Posterior cingulate gyrus (tissue), 11 donors: ENCODE data around the gene PRR30.
A peak's percentile ranks its signal among the peaks of the same experiment; 100 is the strongest.
"Not testable (repeated sequence)": the region's sequence is repeated elsewhere in the genome, so short reads cannot be mapped to it uniquely, and the experiment has no call there.

ENCODE experiments used
- DNase-seq, 10 donors: peaks; one replicate each; pipeline versions ENCODE4 v3.0.0 to v3.0.0-alpha.2; 2020 to 2021; ENCODE audit warnings: mixed read lengths in 3 of 10
- intact Hi-C: fragments of 100-400 bp; cut with DNase I; formaldehyde crosslinking; loops from one replicate; pipeline ENCODE4 v1.15.1; 2023

The PRR30 gene

DNA sequence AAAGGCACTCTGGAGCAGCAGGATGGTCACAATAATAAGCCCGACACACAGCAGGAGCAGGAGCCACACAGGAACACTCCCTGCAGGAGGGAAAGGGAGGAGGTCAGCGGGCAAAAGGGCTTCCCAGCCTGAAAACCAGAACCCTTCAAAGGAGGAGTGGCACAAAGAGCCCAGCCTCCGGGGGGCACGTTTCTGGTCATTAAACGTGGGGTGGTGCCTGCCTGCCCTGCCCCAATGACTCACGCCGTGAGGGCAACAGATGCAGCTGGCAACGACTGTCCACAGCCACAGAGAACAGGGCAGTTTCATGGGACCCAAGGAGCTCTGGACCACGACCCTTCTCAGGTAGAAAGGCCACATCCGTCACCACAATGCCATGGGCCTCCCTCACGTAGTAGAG, 7.8 kb downstream of the PRR30 start:
- intact Hi-C loops, result loop anchor here (5.0 kb wide), 2 partner anchors 44 to 81 kb away; partner anchors contain the start of genes ATRAID, KHK and SLC5A6
- DNase-seq, result no peak

DNA sequence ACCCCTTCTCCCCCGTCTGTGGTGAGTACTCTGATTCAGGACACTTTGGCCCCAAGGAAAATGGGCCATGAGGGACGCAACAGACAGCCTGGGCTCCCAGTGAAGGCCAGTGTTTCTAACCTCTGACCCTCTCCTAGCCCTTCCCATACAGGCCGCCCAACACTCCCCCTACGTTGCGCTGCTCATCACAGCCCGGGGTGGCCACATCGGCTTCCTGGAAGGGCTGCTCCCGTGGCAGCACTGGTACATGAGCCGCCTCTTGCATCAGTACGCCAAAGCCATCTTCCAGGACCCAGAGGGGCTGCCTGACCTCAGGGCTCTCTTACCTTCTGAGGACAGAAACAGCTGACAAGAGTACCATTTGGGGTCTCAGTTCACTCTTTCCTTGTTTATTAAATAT, 8.8 kb downstream of the PRR30 start:
- DNase-seq, result no peak
- intact Hi-C loops, result loop anchor here (5.0 kb wide), 2 partner anchors 43 to 82 kb away; partner anchors contain the start of genes ATRAID, KHK and SLC5A6

DNA sequence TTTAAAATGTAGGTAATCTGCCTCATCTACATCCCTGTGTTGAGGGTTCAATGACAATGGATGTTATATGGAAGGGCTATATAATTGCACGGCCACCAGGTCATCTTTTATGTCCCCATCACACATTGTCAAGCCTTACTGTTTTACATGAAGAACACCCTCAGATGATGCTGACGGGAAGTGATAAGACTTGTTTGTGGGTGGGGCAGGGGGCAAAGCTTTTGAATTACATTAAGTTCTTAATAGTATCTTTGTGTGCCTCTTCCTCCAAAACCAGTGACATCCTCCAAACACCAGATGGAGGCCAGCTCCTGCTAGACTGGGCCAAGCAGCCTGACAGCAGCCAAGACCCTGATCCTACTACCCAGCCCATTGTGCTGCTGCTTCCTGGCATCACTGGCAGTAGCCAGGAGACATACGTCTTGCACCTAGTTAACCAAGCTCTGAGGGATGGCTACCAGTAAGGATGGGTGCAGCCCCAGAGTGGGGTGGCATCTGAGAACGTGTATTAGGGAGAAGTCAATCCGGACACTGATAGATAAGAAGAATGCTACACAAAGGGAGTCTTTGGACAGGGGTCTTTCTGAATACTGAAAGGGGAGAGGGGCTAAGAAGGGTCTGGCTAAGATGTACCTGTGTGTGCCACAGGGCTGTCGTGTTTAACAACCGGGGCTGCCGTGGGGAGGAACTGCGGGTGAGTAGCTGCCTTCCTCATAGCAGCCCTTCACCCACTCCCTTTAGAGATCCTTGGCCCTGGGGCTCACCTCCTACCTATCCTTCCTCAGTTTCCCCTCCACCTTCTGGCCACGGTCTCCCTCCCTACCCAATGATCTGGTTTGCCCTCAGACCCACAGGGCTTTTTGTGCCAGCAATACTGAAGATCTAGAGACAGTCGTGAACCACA, 10.3 kb downstream of the PRR30 start:
- intact Hi-C loops, result no loop called here
- DNase-seq, result no peak

DNA sequence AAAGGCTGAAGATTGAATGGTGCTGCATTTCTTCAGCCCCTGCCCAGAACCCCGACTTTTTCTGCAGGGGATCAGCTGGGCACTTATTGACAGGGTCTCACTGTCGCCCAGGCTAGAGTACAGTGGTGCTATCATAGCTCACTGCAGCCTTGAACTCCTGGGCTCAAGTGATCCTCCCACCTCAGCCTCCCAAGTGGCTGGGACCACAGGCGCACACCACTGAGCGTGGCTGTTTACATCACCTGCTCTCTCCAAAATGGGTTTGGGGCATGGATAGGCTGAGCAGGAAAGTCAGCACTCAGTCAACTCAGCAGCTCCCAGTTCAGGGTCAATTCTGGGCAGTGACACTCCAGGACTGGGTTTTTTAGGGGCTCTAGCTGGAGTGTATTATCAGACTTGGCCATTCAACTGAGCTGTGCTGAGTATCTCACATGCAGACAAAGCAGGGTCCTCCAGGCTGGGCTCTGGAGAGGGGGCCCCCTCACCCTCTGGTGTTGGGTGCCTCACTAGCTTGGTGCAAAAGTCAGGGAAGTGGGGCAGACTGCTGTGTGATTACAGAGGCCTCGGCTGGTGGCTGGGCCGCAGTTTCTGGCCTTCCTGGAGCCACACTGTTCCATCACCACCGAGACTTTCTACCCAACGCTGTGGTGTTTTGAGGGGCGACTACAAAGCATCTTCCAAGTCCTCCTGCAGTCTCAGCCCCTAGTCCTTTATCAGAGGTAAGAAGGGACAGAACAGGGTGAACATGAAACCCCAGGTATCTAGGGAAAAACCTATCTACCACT, 11.1 kb downstream of the PRR30 start:
- intact Hi-C loops, result no loop called here
- DNase-seq, result no peak

DNA sequence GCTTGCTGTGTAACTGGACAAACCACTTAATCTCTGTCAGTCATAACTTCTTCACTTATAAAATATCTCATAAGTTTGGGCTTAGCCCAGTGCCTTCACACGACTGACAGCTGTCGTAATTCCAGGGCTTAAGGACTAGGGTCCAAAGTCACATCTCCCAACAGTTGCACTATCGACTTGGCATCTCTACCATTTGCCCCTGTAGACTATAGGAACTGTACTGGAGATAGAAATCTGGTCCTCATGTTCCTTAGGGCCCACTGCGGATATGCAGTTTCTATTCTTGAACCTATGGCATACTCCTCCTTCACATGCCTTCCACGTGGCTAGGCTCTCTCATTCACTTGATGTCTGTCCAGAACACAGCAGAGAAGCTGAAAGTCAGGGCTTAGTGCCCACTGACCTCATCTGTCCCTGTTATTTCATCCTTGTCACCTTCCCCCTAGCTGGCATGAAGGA, 12.9 kb downstream of the PRR30 start:
- no peak for DNase-seq
- intact Hi-C loops, result no loop called here

DNA sequence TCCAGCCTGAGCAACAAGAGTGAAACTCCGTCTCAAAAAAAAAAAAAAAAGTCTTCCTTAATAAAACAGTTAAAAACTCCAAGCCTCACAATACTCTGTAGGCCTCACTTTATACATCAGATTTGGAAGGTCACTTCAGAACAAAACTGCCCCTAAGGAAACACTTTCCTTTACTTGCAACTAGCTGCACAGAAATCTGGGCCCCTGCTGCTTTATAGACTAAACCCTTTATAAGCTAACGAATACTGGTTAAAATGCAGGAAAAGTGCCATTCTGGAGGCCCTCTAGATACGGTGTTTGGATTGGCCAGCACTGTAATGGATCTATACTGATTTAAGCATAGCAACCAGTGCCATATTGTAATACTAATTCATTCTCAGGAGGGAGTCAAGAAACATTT, 14.1 kb downstream of the PRR30 start:
- no peak for DNase-seq
- intact Hi-C loops, result no loop called here

DNA sequence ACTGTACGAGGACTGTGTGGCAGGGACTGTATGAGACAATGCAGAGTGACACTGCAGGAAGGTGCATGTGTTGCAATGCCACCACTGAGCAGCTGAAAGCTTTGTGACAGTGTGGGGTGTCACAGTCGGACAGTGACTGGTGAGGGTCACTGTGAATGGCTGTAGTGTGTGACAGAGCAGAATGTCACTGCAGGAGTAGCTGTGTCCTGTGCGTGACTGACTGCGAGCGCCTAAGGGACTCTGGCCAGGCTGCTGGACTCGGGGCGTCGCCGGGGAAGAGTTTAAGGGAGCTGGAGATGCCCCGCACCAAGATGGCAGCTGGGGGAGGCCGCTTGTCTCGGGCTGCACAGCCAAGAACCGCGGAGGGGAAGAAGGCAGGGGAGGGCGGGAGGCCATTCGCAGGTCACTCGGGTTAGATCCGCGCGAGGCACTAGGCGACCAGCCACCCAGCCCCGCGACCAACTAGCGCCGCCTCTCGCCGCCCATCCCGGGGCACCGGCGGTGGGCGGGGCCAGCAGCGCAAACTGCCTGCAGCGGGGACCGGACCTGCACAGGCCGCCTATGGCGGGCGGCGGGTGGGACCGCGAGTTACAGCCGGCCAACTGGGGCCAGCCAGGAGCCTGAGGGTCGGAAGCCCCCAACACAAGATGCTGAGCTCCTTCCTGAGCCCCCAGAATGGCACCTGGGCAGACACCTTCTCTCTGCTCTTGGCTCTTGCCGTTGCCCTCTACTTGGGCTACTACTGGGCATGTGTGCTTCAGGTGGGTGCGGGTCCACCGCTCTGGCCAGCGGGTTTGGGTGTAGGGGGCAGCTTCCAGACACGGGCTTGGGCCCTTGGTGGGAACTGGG, 15.7 kb downstream of the PRR30 start, which contains the start of gene ABHD1:
Gene ABHD1 (plus strand): TSS at position 514 of the 849 bp plus-strand sequence. CDS start 134 bp downstream, at position 648.
- DNase-seq, result peak; percentile 53 to 97 (median 78)

DNA sequence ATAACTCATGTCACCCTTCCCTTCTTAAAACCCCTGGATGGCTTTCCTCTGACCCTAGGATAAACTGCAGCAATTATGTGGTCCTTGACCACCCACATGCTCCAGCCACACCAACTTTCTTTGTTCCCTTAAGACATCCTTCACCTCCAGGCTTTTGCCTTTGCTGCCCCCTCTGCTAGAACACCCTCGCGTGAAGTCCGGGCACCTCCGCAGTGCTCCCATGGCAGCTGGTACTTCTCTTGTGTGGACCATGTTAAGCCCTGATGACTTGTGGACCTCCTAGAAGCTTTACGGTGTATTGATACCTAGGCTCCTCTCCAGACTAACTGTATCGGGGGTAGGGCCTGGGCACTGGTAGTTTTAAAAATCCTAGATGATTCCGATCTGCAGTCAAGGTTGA, 16.4 kb downstream of the PRR30 start:
- DNase-seq, result peak in 1 of 10 donors; percentile 71
- intact Hi-C loops, result no loop called here

More for the DNA sequence above, 15.7 kb downstream of the PRR30 start, which contains the start of gene ABHD1:
- intact Hi-C loops, result no loop called here

DNA sequence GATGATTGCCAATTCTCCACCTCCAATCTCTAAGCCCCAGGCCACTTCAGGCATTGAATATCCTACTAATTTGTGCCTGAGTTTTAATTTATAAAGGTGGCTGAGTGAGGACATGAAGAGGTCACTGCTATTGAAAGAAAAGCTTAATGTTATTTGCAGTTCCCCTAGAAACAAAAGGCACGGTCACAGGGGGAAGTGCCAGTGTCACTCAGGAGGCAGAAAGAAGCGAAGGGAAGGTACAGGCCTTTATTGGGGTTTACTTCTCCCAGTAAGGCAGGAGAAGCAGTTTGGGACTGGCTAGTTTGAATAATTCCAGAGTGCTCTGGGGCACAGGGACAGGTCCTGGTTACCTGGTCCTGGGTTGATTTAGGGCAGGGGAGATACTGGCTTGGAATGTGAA, 17.3 kb downstream of the PRR30 start:
- DNase-seq, result no peak
- intact Hi-C loops, result no loop called here

DNA sequence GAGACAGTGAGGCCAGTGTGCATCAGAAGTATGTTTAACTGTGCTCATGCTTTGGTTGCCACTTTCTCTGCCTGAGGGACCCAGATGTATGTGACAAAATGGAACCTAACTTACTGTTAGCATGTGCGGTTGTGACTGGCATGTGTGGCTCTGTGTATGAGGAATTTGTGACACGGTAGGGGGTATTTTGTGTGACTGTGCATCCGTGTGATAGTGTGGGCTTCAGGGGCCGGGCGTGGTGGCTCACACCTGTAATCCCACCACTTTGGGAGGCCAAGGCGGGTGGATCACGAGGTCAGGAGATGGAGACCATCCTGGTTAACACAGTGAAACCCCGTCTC, 19.9 kb downstream of the PRR30 start:
- intact Hi-C loops, result not testable (repeated sequence)
- peak in 1 of 10 donors; percentile 30 for DNase-seq

DNA sequence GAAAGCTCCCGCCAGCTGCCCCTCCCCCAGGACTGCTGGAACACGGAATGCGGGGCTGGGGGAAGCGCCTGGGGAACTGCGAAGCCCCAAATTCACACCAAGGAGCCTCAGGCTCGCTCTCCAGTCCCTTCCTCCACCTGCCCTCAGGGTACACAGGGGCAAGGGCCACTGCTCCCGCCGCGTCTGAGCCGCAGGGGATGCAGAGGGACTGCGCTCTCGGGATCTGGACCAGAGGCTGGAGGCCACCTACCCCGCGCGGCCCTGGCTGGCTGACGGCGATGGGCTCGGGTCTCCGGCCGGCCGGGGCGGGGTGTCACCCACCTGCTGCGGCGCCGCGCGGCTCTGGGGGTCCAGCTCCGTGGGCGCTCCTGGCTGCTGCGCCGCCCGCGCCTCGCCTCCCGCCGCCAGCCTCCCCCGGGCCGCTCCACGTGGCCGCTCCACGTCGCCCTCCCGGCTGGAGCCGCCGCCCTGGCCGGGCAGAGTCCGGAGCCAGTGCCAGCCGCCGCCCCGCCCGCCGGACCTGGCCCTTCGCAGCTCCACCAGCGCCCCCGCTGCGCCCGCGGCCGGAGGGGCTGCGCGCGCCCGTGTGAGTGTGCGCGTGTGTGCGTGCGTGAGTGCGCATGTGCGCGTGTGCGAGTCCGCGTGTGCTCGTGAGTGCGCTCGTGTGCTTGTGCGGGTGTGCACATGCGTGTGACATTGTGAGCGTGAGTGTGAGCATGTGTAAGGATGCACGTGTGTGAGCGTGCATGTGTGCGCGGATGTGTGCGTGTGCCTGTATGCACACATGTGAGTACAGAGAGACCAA, 20.5 kb downstream of the PRR30 start, which contains the start of gene CGREF1:
Gene CGREF1 (minus strand): TSS at position 604 of the 805 bp plus-strand sequence. CDS start 14,762 bp downstream, outside the sequence.
- intact Hi-C loops, result no loop called here
- peak in 4 of 10 donors; percentile 30 to 89 (median 68) for DNase-seq

DNA sequence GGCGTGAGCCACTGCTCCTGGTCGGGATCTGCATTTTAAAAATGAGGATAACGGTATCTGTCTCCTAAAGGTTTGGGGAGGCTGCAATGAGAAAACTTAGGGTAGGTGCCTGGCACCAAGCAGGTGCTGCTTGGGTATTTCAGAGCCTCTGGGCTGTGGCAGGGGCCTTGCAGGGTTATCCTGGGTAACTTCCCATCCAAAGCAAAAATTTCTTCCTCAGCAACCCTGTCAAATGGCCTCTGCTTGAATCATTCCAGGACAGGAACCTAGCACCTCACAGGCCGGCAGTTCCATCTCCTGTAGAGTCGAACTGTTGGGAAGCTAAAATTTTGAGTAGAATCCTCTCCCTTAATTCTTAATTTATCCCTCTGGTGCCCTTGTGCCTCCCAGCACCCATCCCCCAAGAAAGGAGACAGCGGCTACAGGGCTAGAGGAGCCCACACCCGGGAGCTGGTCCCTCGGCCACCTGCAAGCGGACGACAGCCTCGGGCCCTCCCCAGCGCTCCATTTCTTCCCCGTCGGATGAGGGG, 21.1 kb downstream of the PRR30 start:
- intact Hi-C loops, result no loop called here
- peak in 4 of 10 donors; percentile 31 to 82 (median 40) for DNase-seq

DNA sequence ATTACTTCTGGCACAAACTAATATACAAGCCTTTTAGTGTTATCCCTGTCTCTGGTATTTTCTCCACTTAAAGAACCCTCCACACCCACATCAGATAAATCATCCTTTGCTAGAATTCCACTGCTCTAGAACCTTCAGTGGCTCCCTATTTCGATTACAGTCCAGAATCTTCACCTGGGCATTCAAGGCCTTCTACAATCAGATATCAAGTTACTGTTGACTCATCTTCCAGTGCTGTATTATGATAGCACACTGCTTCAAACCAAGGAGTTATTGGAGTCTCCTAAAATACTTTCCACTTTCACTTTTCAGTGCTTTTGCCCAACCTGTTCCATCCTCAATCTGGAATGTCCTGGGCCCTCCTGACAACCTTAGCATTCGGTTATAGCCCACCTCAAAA, 23.7 kb downstream of the PRR30 start:
- no peak for DNase-seq
- intact Hi-C loops, result no loop called here

DNA sequence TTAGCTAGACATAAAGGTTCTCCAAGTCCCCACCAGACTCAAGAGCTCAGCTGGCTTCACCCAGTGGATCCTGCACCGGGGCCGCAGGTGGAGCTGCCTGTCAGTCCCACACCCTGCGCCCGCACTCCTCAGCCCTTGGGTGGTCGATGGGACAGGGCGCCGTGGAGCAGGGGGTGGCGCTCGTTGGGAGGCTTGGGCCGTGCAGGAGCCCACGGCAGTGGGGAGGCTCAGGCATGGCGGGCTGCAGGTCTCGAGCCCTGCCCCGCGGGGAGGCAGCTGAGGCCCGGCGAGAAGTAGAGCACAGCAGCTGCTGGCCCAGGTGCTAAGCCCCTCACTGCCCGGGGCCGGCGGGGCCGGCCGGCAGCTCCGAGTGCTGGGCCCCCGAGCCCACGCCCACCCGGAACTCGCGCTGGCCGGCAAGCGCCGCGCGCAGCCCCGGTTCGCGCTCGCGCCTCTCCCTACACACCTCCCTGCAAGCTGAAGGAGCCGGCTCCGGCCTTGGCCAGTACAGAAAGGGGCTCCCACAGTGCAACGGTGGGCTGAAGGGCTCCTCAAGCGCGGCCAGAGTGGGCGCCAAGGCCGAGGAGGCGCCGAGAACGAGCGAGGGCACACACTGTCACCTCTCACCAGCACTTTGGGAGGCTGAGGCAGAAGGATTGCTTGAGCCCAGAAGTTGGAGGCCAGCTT, 27.7 kb downstream of the PRR30 start:
- intact Hi-C loops, result not testable (repeated sequence)
- DNase-seq, result peak in 2 of 10 donors; percentile 42 to 79

DNA sequence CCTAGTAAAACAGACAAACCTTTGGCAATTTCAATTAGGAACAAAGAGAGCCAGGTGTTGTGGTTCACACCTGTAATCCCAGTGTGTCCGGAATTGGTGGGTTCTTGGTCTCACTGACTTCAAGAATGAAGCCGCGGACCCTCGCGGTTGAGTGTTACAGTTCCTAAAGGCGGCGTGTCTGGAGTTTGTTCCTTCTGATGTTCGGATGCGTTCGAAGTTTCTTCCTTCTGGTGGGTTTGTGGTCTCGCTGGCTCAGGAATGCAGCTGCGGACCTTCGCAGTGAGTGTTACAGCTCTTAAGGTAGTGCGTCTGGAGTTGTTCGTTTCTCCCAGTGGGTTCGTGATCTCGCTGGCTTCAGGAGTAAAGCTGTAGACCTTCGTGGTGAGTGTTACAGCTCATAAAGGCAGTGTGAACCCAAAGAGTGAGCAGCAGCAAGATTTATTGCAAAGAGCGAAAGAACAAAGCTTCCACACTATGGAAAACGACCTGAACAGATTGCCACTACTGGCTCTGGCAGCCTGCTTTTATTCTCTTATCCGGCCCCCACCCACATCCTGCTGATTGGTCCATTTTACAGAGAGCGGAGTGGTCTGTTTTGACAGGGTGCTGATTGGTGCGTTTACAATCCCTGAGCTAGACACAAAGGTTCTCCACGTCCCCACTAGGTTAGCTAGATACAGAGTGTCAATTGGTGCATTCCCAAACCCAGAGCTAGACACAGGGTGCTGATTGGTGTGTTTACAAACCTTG, 28.4 kb downstream of the PRR30 start:
- intact Hi-C loops, result not testable (repeated sequence)
- DNase-seq, result peak in 2 of 10 donors; percentile 28 to 57

DNA sequence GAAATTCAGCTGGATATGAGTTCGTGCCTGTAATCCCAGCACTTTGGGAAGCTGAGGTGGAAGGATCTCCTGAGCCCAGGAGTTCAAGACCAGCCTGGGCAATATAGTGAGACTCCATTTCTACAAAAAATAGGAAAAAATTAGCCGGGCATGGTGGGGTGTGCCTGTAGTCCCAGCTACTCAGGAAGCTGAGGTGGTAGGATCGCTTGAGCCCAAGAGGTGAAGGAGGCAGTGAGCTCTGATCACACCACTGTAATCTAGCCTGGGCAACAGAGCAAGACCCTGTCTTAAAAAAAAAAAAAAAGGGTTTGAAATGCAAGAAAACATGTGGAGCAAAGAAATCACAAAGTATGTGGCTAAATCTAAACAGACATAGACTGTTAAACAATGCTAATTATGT, 30.1 kb downstream of the PRR30 start:
- intact Hi-C loops, result no loop called here
- peak in 1 of 10 donors; percentile 3 for DNase-seq

DNA sequence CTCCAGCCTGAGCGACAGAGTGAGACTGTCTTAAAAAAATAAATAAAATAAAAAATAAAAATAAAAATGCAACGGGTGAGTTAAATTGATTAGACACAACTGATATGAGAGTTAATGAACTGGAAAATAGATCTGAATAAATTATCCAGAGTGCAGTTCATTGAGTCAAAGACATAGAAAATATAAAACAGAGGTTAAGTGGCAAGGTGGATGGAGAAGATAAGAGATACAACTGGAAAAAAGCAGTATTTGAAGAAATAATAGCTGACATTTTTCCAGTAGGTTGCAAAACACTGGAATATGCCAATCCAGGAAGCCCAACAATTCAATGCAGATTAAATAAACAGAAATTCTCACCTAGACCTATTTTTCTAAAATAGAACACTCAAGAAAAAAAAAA, 31.0 kb downstream of the PRR30 start:
- DNase-seq, result no peak
- intact Hi-C loops, result no loop called here

DNA sequence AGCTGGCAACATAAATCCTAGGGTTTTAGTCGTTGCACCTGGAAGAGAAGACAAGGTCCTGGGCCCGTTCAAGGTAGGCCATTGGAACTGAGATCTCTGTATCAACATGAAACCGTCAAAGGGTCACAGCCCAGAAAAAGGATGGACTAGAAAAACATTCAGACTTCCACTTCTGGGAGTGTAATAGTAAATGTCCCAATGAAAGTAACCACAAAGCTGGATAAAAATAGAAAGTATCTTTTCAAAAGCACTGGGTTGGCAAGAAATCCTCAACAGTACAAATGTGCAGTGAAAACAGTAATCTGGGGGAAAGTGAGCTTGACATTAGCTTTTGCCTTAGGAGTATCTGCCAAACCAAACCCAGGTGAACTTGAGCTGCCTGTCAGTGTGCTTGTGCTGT, 33.2 kb downstream of the PRR30 start:
- intact Hi-C loops, result no loop called here
- DNase-seq, result peak in 2 of 10 donors; percentile 6
